Prostate gland (tissue), 2 donors: Measurements from ENCODE around the gene RSPH3. TPM values are rescaled to one million over a fixed set of nuclear protein-coding genes. Genes with fewer than 3 reads are reported as not detected.
"Not testable (repeated sequence)": the region's sequence is repeated elsewhere in the genome, so short reads cannot be mapped to it uniquely, and the experiment has no call there.

Experiments used
- DNase-seq: peaks from one replicate; pipeline ENCODE4 v3.0.0-alpha.2; 2019; ENCODE audit warnings: low spot score
- H3K27ac ChIP-seq, 2 donors: fragments of 200-600 bp; sonication (generic); 2 replicates each; pipeline ENCODE4 v1.5.1; 2017 to 2019
- H3K27me3 ChIP-seq: fragments of 200-600 bp; sonication (generic); replicated peaks from 2 replicates; pipeline ENCODE4 v1.5.1; 2019; ENCODE audit not compliant: insufficient read depth
- H3K36me3 ChIP-seq, 2 donors: fragments of 200-600 bp; sonication (generic); 1 replicate in 1 of 2; 2 replicates in 1 of 2; pipeline versions ENCODE4 v1.5.1 to v1.8.1; 2017 to 2019
- H3K4me1 ChIP-seq: fragments of 200-600 bp; sonication (generic); replicated peaks from 2 replicates; pipeline ENCODE4 v1.5.1; 2019
- H3K4me3 ChIP-seq, 2 donors: fragments of 200-600 bp; sonication (generic); 2 replicates each; pipeline ENCODE4 v1.5.1; 2017 to 2019
- H3K9me3 ChIP-seq: fragments of 200-600 bp; sonication (generic); 2 replicates; pipeline ENCODE4 v1.5.1; 2017
- POLR2A ChIP-seq: fragments of 450-650 bp; IDR thresholded peaks from one replicate; pipeline ENCODE4 v1.6.1; 2016; ENCODE audit warnings: antibody characterized with exemption, mild to moderate bottlenecking
- POLR2AphosphoS5 ChIP-seq: sonication (generic); formaldehyde crosslinking; IDR thresholded peaks from one replicate; pipeline ENCODE4 v1.6.1; 2017; ENCODE audit warnings: antibody characterized with exemption
- WGBS: methylation state at CpG from one replicate; pipeline ENCODE4 v1.1.5; 2018; 5-methylcytosine and 5-hydroxymethylcytosine counted together
- intact Hi-C: fragments of 100-400 bp; cut with DNase I; formaldehyde crosslinking; loops from one replicate; pipeline ENCODE4 v1.14.2; 2022
- total RNA-seq, 2 donors: library from RNA; depleted of rRNA; stranded (reverse); fragments of >200 nt; gene quantifications; one replicate each; pipeline ENCODE4 v1.1.0, GENCODE V29; 2016
- TF ChIP-seq, protein P1 (sequence below), 4 experiments: fragments of 200-600 bp in 2 of 4; fragments of 450-650 bp in 2 of 4; sonication (generic) in 2 of 4; IDR thresholded peaks; 1 replicate in 3 of 4; 2 replicates in 1 of 4; pipeline ENCODE4 v1.5.1; 2016 to 2019; ENCODE audit warnings: antibody characterized with exemption in 4 of 4, mild to moderate bottlenecking in 2 of 4, moderate library complexity in 2 of 4

RSPH3 gene
- total RNA-seq, 2 donors from 2014 or later: 18.7 to 19.4 TPM

DNA sequence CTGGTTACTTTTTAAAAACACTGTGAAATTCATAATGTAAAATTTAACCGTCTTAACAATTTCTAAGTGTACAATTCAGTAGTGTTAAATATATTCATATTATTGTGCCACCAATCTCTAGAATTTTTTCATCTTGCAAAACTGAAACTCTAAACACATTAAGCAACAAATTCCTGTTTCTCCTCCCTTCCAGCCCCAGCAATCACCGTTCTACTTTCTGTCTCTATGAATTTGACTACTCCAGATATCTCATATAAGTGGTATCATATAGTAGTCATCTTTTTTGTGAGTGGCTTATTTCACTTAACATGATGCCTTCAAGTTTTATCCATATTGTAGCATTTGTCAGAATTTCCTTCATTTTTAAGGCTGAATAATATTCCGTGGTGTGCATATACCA lies 44.7 kb downstream of the RSPH3 start:
- Histone ChIP-seq H3K36me3 (no peaks in the 10 kb centered on the region), H3K27ac (no peak overlapping the region), H3K9me3 (no peaks in the 10 kb centered on the region), H3K27me3 (no peaks in the 10 kb centered on the region), H3K4me1 (no peaks in the 10 kb centered on the region), H3K4me3 (no peak overlapping the region)
- no peak for DNase-seq
- TF ChIP-seq POLR2AphosphoS5 (no peak), POLR2A (no peak)
- TF ChIP-seq, protein P1, sequence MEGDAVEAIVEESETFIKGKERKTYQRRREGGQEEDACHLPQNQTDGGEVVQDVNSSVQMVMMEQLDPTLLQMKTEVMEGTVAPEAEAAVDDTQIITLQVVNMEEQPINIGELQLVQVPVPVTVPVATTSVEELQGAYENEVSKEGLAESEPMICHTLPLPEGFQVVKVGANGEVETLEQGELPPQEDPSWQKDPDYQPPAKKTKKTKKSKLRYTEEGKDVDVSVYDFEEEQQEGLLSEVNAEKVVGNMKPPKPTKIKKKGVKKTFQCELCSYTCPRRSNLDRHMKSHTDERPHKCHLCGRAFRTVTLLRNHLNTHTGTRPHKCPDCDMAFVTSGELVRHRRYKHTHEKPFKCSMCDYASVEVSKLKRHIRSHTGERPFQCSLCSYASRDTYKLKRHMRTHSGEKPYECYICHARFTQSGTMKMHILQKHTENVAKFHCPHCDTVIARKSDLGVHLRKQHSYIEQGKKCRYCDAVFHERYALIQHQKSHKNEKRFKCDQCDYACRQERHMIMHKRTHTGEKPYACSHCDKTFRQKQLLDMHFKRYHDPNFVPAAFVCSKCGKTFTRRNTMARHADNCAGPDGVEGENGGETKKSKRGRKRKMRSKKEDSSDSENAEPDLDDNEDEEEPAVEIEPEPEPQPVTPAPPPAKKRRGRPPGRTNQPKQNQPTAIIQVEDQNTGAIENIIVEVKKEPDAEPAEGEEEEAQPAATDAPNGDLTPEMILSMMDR (IDR thresholded peaks at IDR 0.05): no peak
- WGBS: 87% methylated on average over 3 of the region's 3 CpGs
- intact Hi-C loops: no loop called here

DNA sequence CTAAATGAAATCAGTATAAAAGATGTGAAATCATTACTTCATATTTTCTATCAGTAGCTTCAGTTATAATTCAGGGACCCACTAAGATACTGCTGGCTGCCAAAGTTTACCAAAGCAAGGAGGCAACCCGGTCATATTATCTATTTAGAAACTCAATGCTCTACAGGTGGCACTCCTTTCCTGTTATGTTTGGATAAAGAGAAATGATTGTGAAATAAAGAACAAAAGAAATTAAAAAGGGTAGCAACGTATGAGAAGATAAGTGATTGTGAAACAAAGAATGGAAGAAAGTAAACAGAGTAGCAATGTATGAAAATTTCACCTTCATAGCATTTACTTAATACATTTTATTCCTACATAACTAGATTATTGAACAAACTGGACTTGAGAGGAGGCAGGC lies 45.2 kb downstream of the RSPH3 start:
- H3K27ac ChIP-seq: no peak overlapping the region
- intact Hi-C loops: no loop called here
- no peaks in the 10 kb centered on the region for H3K36me3 ChIP-seq
- no peak for DNase-seq
- WGBS: 42% methylated on average over 2 of the region's 2 CpGs
- H3K27me3 ChIP-seq: no peaks in the 10 kb centered on the region
- H3K4me1 ChIP-seq: no peaks in the 10 kb centered on the region
- TF ChIP-seq POLR2A: no peak
- TF ChIP-seq, protein P1 (IDR thresholded peaks at IDR 0.05): no peak
- no peak for TF ChIP-seq POLR2AphosphoS5
- no peaks in the 10 kb centered on the region for H3K9me3 ChIP-seq
- no peak overlapping the region for H3K4me3 ChIP-seq

DNA sequence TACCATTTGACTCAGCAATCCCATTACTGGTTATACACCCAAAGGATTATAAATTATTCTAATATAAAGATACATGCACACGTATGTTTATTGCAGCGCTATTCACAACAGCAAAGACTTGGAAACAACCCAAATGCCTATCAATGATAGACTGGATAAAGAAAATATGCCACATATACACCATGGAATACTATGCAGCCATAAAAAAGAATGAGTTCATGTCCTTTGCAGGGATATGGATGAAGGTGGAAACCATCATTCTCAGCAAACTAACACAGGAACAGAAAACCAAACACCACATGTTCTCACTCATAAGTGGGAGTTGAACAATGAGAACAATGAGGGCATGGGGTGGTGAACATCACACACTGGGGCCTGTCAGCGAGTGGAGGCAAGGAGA lies 48.0 kb downstream of the RSPH3 start:
- intact Hi-C loops, H3K4me3 ChIP-seq, H3K27ac ChIP-seq, H3K36me3 ChIP-seq, H3K4me1 ChIP-seq, H3K27me3 ChIP-seq, H3K9me3 ChIP-seq, DNase-seq: not testable (repeated sequence)
- WGBS: 97% methylated on average over 3 of the region's 3 CpGs

DNA sequence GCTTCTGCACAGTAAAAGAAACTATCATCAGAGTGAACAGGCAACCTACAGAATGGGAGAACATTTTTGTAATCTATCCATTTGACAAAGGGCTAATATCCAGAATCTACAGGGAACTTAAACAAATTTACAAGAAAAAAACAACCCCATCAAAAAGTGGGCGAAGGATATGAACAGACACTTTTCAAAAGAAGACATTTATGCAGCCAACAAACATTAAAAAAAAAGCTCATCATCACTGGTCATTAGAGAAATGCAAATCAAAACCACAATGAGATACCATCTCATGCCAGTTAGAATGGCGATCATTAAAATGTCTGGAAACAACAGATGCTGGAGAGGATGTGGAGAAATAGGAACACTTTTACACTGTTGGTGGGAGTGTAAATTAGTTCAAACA lies 48.4 kb downstream of the RSPH3 start:
- DNase-seq, H3K4me1 ChIP-seq, H3K27me3 ChIP-seq, H3K27ac ChIP-seq, H3K36me3 ChIP-seq, intact Hi-C loops, H3K9me3 ChIP-seq, H3K4me3 ChIP-seq: not testable (repeated sequence)
- 94% methylated on average over 2 of the region's 2 CpGs for WGBS

DNA sequence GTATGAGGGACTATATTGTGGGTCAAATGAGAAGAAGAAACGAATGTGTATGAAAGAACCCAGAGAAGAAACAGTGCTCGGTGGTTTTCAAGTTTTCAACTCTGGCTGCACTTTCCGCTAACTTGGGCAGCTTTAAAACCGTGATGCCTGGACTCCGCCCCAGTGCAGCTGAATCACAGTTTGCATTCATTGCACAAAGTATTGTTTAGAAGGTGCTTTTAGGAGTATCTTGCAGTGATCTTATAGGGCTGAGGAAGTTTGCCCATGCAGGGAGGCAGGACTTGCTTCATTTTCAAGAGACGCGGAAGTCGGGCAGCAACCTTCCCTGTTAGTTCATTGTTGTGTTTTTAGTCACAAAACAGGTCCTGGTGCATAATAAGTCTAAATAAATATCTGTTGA lies 52.7 kb downstream of the RSPH3 start:
- Histone ChIP-seq H3K9me3 (no peaks in the 10 kb centered on the region), H3K27me3 (no peaks in the 10 kb centered on the region), H3K4me3 (no peak overlapping the region), H3K36me3 (no peaks in the 10 kb centered on the region), H3K4me1 (no peaks in the 10 kb centered on the region), H3K27ac (no peak overlapping the region)
- no peak for DNase-seq
- intact Hi-C loops: no loop called here
- no peak for TF ChIP-seq POLR2A
- no peak for TF ChIP-seq POLR2AphosphoS5
- TF ChIP-seq, protein P1 (IDR thresholded peaks at IDR 0.05): no peak
- 86% methylated on average over 8 of the region's 8 CpGs for WGBS

DNA sequence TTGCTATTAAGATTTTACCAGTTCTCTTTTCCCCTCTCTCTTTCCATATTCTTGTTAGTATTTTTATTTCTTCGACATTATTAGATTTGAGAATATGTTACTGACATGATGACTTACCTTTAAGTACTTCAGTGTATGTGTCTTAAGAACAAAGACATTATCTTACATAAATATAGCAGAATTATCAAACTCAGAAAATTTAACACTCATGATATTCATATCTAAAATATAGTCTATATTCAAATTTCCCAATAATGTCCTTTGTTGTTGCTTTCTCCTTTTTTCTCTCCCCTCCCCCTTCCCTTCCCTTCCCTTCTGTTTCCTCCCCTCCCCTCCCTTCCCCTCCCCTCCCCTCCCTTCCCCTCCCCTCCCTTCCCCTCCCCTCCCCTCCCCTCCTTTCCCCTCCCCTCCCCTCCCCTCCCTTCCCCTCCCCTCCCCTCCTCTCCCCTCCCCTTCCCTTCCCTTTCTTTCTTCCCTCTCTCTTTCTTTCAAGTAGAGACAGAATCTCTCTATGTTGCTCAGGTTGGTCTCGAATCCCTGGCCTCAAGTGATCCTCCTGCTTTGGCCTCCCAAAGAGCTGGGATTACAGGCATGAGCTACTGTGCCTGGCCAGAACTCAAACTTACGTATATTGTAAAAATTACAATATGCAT lies 56.5 kb downstream of the RSPH3 start:
- Histone ChIP-seq H3K9me3 (no peaks in the 10 kb centered on the region), H3K4me3 (no peak overlapping the region), H3K27me3 (no peaks in the 10 kb centered on the region), H3K4me1 (no peaks in the 10 kb centered on the region), H3K27ac (no peak overlapping the region), H3K36me3 (no peaks in the 10 kb centered on the region)
- 94% methylated on average over 3 of the region's 3 CpGs for WGBS
- TF ChIP-seq POLR2A: no peak
- intact Hi-C loops: no loop called here
- DNase-seq: no peak
